Mesodermal cell (in vitro differentiated cells): ENCODE results near the gene GALNT7.

Experiments
- H3K27ac ChIP-seq: 2 replicates; pipeline ENCODE4 v1.7.0; 2013; ENCODE audit warnings: mild to moderate bottlenecking, low read depth, low read length, moderate library complexity; ENCODE audit not compliant: severe bottlenecking
- H3K36me3 ChIP-seq: 2 replicates; pipeline ENCODE4 v1.7.1; 2013; ENCODE audit warnings: mild to moderate bottlenecking, low read length, moderate library complexity; ENCODE audit not compliant: control insufficient read depth, insufficient read depth
- H3K4me1 ChIP-seq: one replicate; pipeline ENCODE4 v1.7.1; 2013; ENCODE audit warnings: mild to moderate bottlenecking, low read length; ENCODE audit not compliant: insufficient read depth, control insufficient read depth, poor library complexity, severe bottlenecking
- H3K4me3 ChIP-seq: 2 replicates; pipeline ENCODE4 v1.7.0; 2013; ENCODE audit warnings: low read length, control low read depth, mild to moderate bottlenecking; ENCODE audit not compliant: insufficient read depth, poor library complexity, severe bottlenecking; ENCODE audit errors: extremely low read depth
- H3K9me3 ChIP-seq: 2 replicates; pipeline ENCODE4 v1.7.1; 2013; ENCODE audit warnings: mild to moderate bottlenecking, low read length, moderate library complexity; ENCODE audit not compliant: control insufficient read depth
- whole genome bisulfite sequencing, 2 experiments: methylation state at CpG; one replicate each; pipeline ENCODE4 v1.1.5; 2013; ENCODE audit warnings: missing lambda C conversion rate in 2 of 2; ENCODE audit not compliant: insufficient coverage in 2 of 2; 5-methylcytosine and 5-hydroxymethylcytosine counted together

The GALNT7 gene

GRCh38 chr4:173264245-173264644 lies 95.6 kb downstream of the GALNT7 start:
- no peaks in the 10 kb centered on the region for H3K36me3 ChIP-seq
- H3K27ac ChIP-seq, result no peak overlapping the region
- H3K9me3 ChIP-seq, result no peaks in the 10 kb centered on the region
- WGBS, 2 experiments, result 85 to 96% methylated on average over 3 to 4 of the region's 4 CpGs
- H3K4me1 ChIP-seq, result no peaks in the 10 kb centered on the region
- no peak overlapping the region for H3K4me3 ChIP-seq

GRCh38 chr4:173264684-173265185 lies 96.1 kb downstream of the GALNT7 start:
- Histone ChIP-seq H3K4me3 (no peak overlapping the region), H3K36me3 (no peaks in the 10 kb centered on the region)

GRCh38 chr4:173265751-173266150 lies 97.1 kb downstream of the GALNT7 start:
- WGBS, 2 experiments, result 89% methylated on average over 4 to 5 of the region's 6 CpGs
- H3K9me3 ChIP-seq, result no peaks in the 10 kb centered on the region

More at GRCh38 chr4:173264684-173265185, 96.1 kb downstream of the GALNT7 start:
- H3K9me3 ChIP-seq, result no peaks in the 10 kb centered on the region
- H3K4me1 ChIP-seq, result no peaks in the 10 kb centered on the region
- WGBS, 2 experiments, result 93 to 96% methylated on average over 4 to 5 of the region's 5 CpGs
- no peak overlapping the region for H3K27ac ChIP-seq

GRCh38 chr4:173267711-173268110 lies 99.1 kb downstream of the GALNT7 start:
- H3K4me1 ChIP-seq, result no peaks in the 10 kb centered on the region
- no peaks in the 10 kb centered on the region for H3K9me3 ChIP-seq
- H3K36me3 ChIP-seq, result no peaks in the 10 kb centered on the region
- no peak overlapping the region for H3K4me3 ChIP-seq
- H3K27ac ChIP-seq, result no peak overlapping the region
- WGBS, 2 experiments, result 100% methylated on average over 1 of the region's 2 CpGs

More at GRCh38 chr4:173265751-173266150, 97.1 kb downstream of the GALNT7 start:
- no peak overlapping the region for H3K4me3 ChIP-seq
- no peaks in the 10 kb centered on the region for H3K4me1 ChIP-seq
- no peak overlapping the region for H3K27ac ChIP-seq
- H3K36me3 ChIP-seq, result no peaks in the 10 kb centered on the region

- H3K4me1 ChIP-seq, result no peaks in the 10 kb centered on the region
- no peaks in the 10 kb centered on the region for H3K36me3 ChIP-seq
- no peak overlapping the region for H3K27ac ChIP-seq
- no CpG with 5 or more reads among the region's 3 CpGs for WGBS, 2 experiments
- no peaks in the 10 kb centered on the region for H3K9me3 ChIP-seq
- no peak overlapping the region for H3K4me3 ChIP-seq
These were observed 100.7 kb downstream of the GALNT7 start for GRCh38 chr4:173269280-173269679.

- H3K4me3 ChIP-seq, result no peak overlapping the region
- WGBS, 2 experiments, result 100% methylated on average over 1 of the region's 4 CpGs; no CpG with 5 or more reads in 1 of the 2 experiments
- no peaks in the 10 kb centered on the region for H3K36me3 ChIP-seq
- no peaks in the 10 kb centered on the region for H3K9me3 ChIP-seq
- peak overlapping the region; percentile 19 for H3K27ac ChIP-seq
- no peaks in the 10 kb centered on the region for H3K4me1 ChIP-seq
These were observed 101.9 kb downstream of the GALNT7 start for GRCh38 chr4:173270312-173271027.

- Histone ChIP-seq H3K27ac (no peak overlapping the region), H3K36me3 (no peaks in the 10 kb centered on the region), H3K9me3 (no peaks in the 10 kb centered on the region), H3K4me1 (no peaks in the 10 kb centered on the region), H3K4me3 (no peak overlapping the region)
- no CpG with 5 or more reads among the region's 5 CpGs for WGBS, 2 experiments
These were observed 103.7 kb downstream of the GALNT7 start for GRCh38 chr4:173272314-173272713.

GRCh38 chr4:173272996-173273395 lies 104.4 kb downstream of the GALNT7 start:
- H3K9me3 ChIP-seq, result no peaks in the 10 kb centered on the region
- H3K27ac ChIP-seq, result no peak overlapping the region
- 83% methylated on average over 1 of the region's 1 CpG; no CpG with 5 or more reads in 1 of the 2 experiments for WGBS, 2 experiments
- H3K4me1 ChIP-seq, result no peaks in the 10 kb centered on the region
- no peaks in the 10 kb centered on the region for H3K36me3 ChIP-seq
- H3K4me3 ChIP-seq, result no peak overlapping the region

- H3K4me3 ChIP-seq, result no peak overlapping the region
- no peaks in the 10 kb centered on the region for H3K36me3 ChIP-seq
These were observed 105.3 kb downstream of the GALNT7 start for GRCh38 chr4:173273941-173274340.

GRCh38 chr4:173274744-173275143 lies 106.1 kb downstream of the GALNT7 start:
- no peaks in the 10 kb centered on the region for H3K36me3 ChIP-seq
- 91 to 100% methylated on average over 4 of the region's 4 CpGs for WGBS, 2 experiments
- H3K4me1 ChIP-seq, result no peaks in the 10 kb centered on the region

More at GRCh38 chr4:173273941-173274340, 105.3 kb downstream of the GALNT7 start:
- Histone ChIP-seq H3K9me3 (no peaks in the 10 kb centered on the region), H3K4me1 (no peaks in the 10 kb centered on the region), H3K27ac (no peak overlapping the region)

GRCh38 chr4:173275150-173275549 lies 106.5 kb downstream of the GALNT7 start:
- no peak overlapping the region for H3K4me3 ChIP-seq
- H3K36me3 ChIP-seq, result no peaks in the 10 kb centered on the region
- H3K27ac ChIP-seq, result no peak overlapping the region
- H3K4me1 ChIP-seq, result no peaks in the 10 kb centered on the region
- 98 to 100% methylated on average over 2 to 5 of the region's 7 CpGs for WGBS, 2 experiments
- no peaks in the 10 kb centered on the region for H3K9me3 ChIP-seq

More at GRCh38 chr4:173274744-173275143, 106.1 kb downstream of the GALNT7 start:
- Histone ChIP-seq H3K4me3 (no peak overlapping the region), H3K9me3 (no peaks in the 10 kb centered on the region), H3K27ac (no peak overlapping the region)
